ENCODE data around the gene B3GALT6.

The B3GALT6 gene

DNA sequence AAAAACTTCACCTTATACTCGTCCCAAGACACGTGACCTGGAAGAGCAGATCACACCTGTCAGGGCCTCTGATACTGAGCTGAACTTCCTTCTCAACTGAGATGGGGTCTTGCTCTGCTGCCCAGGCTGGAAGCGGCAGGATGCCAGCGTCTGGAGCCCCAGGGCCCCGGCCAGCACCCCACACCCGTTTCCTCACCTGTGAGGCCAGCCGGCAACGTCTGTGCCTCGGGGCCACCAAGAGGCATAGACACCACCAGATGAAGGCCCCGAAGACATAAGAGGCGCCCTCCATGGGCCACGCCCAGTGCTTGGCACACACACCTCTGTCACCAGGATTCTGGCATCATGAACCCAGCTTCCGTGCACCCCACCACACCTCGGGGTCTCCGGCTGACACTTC is 8.7 kb upstream of the B3GALT6 start:
- no peaks in the 10 kb centered on the region for H3K27me3 ChIP-seq (ENCODE audit: control insufficient read depth, insufficient read depth, low read length)
- H3K9me3 ChIP-seq (ENCODE audit: control insufficient read depth, low read length), result no peaks in the 10 kb centered on the region
- H3K36me3 ChIP-seq (ENCODE audit: control insufficient read depth, insufficient read depth, low read length), result peaks cover 10% of the 10 kb centered on the region
- peaks cover 22% of the 10 kb centered on the region for H3K4me1 ChIP-seq (ENCODE audit: control insufficient read depth, insufficient read depth, low read length)
- H3K4me3 ChIP-seq (ENCODE audit: low read length), result no peak overlapping the region
- no peak overlapping the region for H3K9ac ChIP-seq (ENCODE audit: low read length)

DNA sequence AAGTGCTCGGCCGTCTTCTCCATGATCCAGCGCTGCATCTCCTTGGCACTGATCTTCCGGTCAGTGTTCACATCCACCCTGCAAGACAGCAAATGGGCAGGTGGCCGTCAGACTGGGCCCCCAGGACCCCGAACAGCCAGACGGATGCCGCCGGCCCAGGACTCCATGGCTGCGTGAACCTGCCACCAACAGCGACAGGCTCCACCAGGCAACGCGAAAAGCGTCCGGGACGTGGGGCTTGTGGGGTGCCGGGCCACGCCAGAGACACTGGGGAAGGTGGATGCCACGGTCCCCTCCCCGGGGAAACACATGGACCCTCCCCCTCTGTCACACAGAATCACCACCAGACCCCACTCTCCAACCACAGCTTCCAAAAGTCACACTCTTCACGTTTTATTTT is 8.1 kb upstream of the B3GALT6 start:
- H3K27me3 ChIP-seq (ENCODE audit: control insufficient read depth, insufficient read depth, low read length), result no peaks in the 10 kb centered on the region
- no peak overlapping the region for H3K4me3 ChIP-seq (ENCODE audit: low read length)
- H3K9ac ChIP-seq (ENCODE audit: low read length), result no peak overlapping the region
- H3K36me3 ChIP-seq (ENCODE audit: control insufficient read depth, insufficient read depth, low read length), result peaks cover 10% of the 10 kb centered on the region
- no peaks in the 10 kb centered on the region for H3K9me3 ChIP-seq (ENCODE audit: control insufficient read depth, low read length)
- peaks cover 22% of the 10 kb centered on the region for H3K4me1 ChIP-seq (ENCODE audit: control insufficient read depth, insufficient read depth, low read length)

DNA sequence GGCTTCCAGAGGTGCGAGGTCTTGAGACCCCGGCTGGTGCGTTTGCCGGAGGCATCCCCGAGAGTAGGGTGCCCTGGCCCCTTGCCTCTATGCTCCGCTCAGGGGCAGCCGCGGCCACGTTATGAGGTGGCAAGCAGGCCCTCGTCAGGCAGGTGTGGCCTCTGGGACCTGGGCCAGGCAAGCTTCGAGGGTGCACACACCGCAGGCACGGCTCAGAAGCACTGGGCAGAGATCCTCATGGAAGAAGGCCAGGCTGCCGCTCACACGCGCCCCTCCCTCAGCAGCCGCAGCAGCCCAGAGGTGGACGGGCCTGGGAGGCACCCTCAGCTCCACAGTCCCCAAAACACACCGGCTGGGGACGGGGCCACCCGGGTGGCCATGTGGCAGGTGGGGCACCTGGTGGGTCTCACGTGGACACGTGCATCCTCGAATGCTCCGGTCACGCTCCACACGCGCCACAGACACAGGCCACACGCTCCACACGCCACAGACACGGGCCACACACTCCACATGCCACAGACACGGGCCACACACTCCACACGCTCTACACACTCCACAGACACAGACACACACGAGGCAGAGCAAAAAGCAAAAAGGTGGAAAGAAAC is 6.7 kb upstream of the B3GALT6 start:
- H3K4me1 ChIP-seq (ENCODE audit: control insufficient read depth, insufficient read depth, low read length), result peaks cover 28% of the 10 kb centered on the region
- no peaks in the 10 kb centered on the region for H3K27me3 ChIP-seq (ENCODE audit: control insufficient read depth, insufficient read depth, low read length)
- no peak overlapping the region for H3K9ac ChIP-seq (ENCODE audit: low read length)
- no peaks in the 10 kb centered on the region for H3K9me3 ChIP-seq (ENCODE audit: control insufficient read depth, low read length)
- no peak overlapping the region for H3K4me3 ChIP-seq (ENCODE audit: low read length)
- H3K36me3 ChIP-seq (ENCODE audit: control insufficient read depth, insufficient read depth, low read length), result peaks cover 10% of the 10 kb centered on the region

DNA sequence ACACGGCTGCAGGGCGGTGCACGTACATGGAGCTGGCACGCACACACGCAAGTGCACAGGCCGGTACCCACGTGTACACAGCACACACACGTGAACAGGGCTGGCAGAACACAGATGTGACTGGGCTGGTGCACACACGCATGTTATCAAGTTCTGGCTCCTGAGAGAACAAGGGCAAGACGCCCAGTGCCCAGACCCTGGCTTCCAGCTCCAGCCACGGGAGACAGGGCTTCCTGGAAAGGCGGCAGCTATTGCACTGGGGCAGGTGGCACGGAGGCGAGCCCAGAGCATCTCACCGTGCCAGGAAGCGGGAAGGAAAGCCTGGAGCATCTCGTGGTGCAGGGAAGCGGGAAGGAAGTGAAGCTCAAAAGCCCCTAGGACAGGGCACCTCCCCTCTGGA is 6.1 kb upstream of the B3GALT6 start:
- no peaks in the 10 kb centered on the region for H3K27me3 ChIP-seq (ENCODE audit: control insufficient read depth, insufficient read depth, low read length)
- H3K4me1 ChIP-seq (ENCODE audit: control insufficient read depth, insufficient read depth, low read length), result peaks cover 32% of the 10 kb centered on the region
- no peak overlapping the region for H3K9ac ChIP-seq (ENCODE audit: low read length)
- no peaks in the 10 kb centered on the region for H3K9me3 ChIP-seq (ENCODE audit: control insufficient read depth, low read length)
- H3K4me3 ChIP-seq (ENCODE audit: low read length), result no peak overlapping the region
- peaks cover 10% of the 10 kb centered on the region for H3K36me3 ChIP-seq (ENCODE audit: control insufficient read depth, insufficient read depth, low read length)

DNA sequence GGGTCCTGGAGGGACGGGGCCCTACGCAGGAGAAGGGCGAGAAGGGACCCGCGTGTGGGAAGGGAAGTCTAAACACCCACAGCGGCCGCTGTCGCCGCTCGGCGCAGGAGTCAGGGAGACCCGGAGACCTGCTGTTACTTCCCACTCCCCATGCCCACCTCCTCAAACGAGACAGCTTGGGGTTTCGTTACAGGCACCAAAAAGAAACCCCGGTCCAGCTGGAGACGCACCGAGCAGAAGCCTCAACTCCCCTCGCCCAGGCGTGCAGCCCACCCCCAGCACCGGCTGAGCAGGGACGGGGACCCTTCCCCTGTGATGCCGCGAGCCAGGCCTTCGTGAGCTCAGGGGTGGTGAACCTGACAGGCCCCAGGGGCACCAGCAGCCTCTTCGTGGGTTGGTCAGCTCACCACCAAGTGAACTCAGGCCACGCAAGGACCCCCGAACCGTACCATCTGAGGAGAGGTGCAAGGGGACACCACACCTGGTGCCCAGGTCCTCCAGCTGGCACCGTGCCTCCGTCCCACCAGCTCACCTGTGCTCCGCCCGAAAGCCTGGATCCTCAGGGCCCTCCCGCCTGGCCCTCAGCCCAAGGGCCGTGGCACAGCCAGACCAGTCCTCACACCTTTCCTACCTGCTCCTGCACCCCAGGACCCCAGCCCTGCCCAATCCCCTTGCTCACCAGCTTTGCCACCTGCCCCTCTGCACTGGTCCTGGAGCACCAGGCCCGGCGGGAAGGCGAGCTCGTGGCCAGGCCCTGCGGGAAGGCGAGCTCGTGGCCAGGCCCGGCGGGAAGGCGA is 5.3 kb upstream of the B3GALT6 start:
- Histone ChIP-seq H3K9ac (ENCODE audit: low read length) (no peak overlapping the region), H3K36me3 (ENCODE audit: control insufficient read depth, insufficient read depth, low read length) (peaks cover 10% of the 10 kb centered on the region), H3K4me3 (ENCODE audit: low read length) (no peak overlapping the region), H3K27me3 (ENCODE audit: control insufficient read depth, insufficient read depth, low read length) (no peaks in the 10 kb centered on the region), H3K4me1 (ENCODE audit: control insufficient read depth, insufficient read depth, low read length) (peaks cover 31% of the 10 kb centered on the region), H3K9me3 (ENCODE audit: control insufficient read depth, low read length) (no peaks in the 10 kb centered on the region)

GRCh38 chr1:1227386-1227785 is 4.7 kb upstream of the B3GALT6 start:
- peaks cover 10% of the 10 kb centered on the region for H3K36me3 ChIP-seq (ENCODE audit: control insufficient read depth, insufficient read depth, low read length)

GRCh38 chr1:1228187-1228586 is 3.9 kb upstream of the B3GALT6 start:
- Histone ChIP-seq H3K9ac (ENCODE audit: low read length) (no peak overlapping the region), H3K9me3 (ENCODE audit: control insufficient read depth, low read length) (no peaks in the 10 kb centered on the region), H3K4me1 (ENCODE audit: control insufficient read depth, insufficient read depth, low read length) (peaks cover 30% of the 10 kb centered on the region), H3K4me3 (ENCODE audit: low read length) (no peak overlapping the region), H3K27me3 (ENCODE audit: control insufficient read depth, insufficient read depth, low read length) (no peaks in the 10 kb centered on the region), H3K36me3 (ENCODE audit: control insufficient read depth, insufficient read depth, low read length) (peaks cover 5% of the 10 kb centered on the region)

More at GRCh38 chr1:1227386-1227785, 4.7 kb upstream of the B3GALT6 start:
- Histone ChIP-seq H3K9ac (ENCODE audit: low read length) (no peak overlapping the region), H3K9me3 (ENCODE audit: control insufficient read depth, low read length) (no peaks in the 10 kb centered on the region), H3K4me1 (ENCODE audit: control insufficient read depth, insufficient read depth, low read length) (peaks cover 25% of the 10 kb centered on the region), H3K4me3 (ENCODE audit: low read length) (no peak overlapping the region), H3K27me3 (ENCODE audit: control insufficient read depth, insufficient read depth, low read length) (no peaks in the 10 kb centered on the region)

DNA sequence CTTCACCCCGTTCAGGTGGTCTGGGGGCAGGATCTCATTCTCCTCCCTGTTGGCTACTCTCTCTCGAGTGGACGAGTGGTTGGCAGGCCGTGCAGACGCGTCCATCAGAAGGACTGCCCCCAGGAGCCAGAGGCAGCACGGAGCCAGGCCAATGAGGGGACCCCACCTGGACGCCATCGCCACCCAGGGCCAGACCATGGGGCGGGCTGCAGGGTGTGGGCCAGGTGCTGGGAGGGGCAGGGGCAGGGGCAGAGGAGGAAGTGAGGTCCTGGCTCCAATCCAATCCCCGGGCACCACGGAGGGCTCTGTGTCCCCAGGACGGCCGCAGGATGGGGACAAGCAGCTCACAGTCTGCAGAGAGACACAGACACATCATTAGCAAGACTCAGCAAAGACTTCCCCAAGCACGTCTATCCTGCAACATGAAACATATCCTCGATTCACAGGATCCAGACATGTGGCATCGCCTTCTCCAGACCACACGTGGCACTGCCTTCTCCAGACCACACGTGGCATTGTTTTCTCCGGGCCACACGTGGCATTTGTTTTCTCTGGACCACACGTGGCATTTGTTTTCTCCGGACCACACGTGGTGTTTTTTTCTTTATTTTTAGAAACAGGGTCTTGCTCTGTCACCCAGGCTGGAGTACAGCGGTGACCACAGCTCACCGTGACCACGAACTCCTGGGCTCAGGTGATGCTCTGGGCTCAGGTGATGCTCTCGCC is 3.3 kb upstream of the B3GALT6 start:
- Histone ChIP-seq H3K9ac (ENCODE audit: low read length) (no peak overlapping the region), H3K9me3 (ENCODE audit: control insufficient read depth, low read length) (no peaks in the 10 kb centered on the region), H3K4me1 (ENCODE audit: control insufficient read depth, insufficient read depth, low read length) (peaks cover 34% of the 10 kb centered on the region), H3K36me3 (ENCODE audit: control insufficient read depth, insufficient read depth, low read length) (peaks cover 5% of the 10 kb centered on the region), H3K27me3 (ENCODE audit: control insufficient read depth, insufficient read depth, low read length) (no peaks in the 10 kb centered on the region), H3K4me3 (ENCODE audit: low read length) (no peak overlapping the region)

- Histone ChIP-seq H3K36me3 (ENCODE audit: control insufficient read depth, insufficient read depth, low read length) (peaks cover 5% of the 10 kb centered on the region), H3K4me1 (ENCODE audit: control insufficient read depth, insufficient read depth, low read length) (peaks cover 33% of the 10 kb centered on the region), H3K4me3 (ENCODE audit: low read length) (no peak overlapping the region), H3K27me3 (ENCODE audit: control insufficient read depth, insufficient read depth, low read length) (no peaks in the 10 kb centered on the region), H3K9ac (ENCODE audit: low read length) (peak overlapping the region; percentile 16), H3K9me3 (ENCODE audit: control insufficient read depth, low read length) (no peaks in the 10 kb centered on the region)
Measured at GRCh38 chr1:1229770-1230169, 2.3 kb upstream of the B3GALT6 start.

GRCh38 chr1:1230656-1231399 is 1.2 kb upstream of the B3GALT6 start:
- Histone ChIP-seq H3K9ac (ENCODE audit: low read length) (peak overlapping the region; percentile 91), H3K9me3 (ENCODE audit: control insufficient read depth, low read length) (no peaks in the 10 kb centered on the region), H3K36me3 (ENCODE audit: control insufficient read depth, insufficient read depth, low read length) (peaks cover 5% of the 10 kb centered on the region), H3K4me3 (ENCODE audit: low read length) (peak overlapping the region; percentile 97), H3K4me1 (ENCODE audit: control insufficient read depth, insufficient read depth, low read length) (peaks cover 22% of the 10 kb centered on the region), H3K27me3 (ENCODE audit: control insufficient read depth, insufficient read depth, low read length) (no peaks in the 10 kb centered on the region)

- Histone ChIP-seq H3K9me3 (ENCODE audit: control insufficient read depth, low read length) (no peaks in the 10 kb centered on the region), H3K27me3 (ENCODE audit: control insufficient read depth, insufficient read depth, low read length) (peaks cover 3% of the 10 kb centered on the region), H3K4me1 (ENCODE audit: control insufficient read depth, insufficient read depth, low read length) (peaks cover 21% of the 10 kb centered on the region), H3K9ac (ENCODE audit: low read length) (peak within 1 kb of the TSS; percentile 91), H3K36me3 (ENCODE audit: control insufficient read depth, insufficient read depth, low read length) (peaks cover 4% of the 10 kb centered on the region), H3K4me3 (ENCODE audit: low read length) (peak within 1 kb of the TSS; percentile 97)
Measured at GRCh38 chr1:1231400-1232207, 433 bp upstream of the B3GALT6 start, which contains the start of gene SDF4. Gene SDF4, minus strand, starts transcription at chr1:1232001. Its CDS starts 3,229 bp downstream, at chr1:1228772.
